Natural killer cell treated with Interleukin-12 subunit alpha and Interleukin-12 subunit beta and Interleukin-15 and Interleukin-18, amount 100 ng/mL, for 72 hours (primary cell): Measurements from ENCODE around the gene DYRK4. TPM values are rescaled to one million over a fixed set of nuclear protein-coding genes. Genes with fewer than 3 reads are reported as not detected.
"Not testable (repeated sequence)": the region's sequence is repeated elsewhere in the genome, so short reads cannot be mapped to it uniquely, and the experiment has no call there.

Experiments
- ATAC-seq, 2 donors: fragments of 150-1000 bp; cut with Tn5 transposase in 1 of 2; sonication (Bioruptor Pico), chemical (Tn5 transposase) in 1 of 2; 2 replicates each; pipeline ENCODE4 v1.10.0; 2021
- DNase-seq: peaks from one replicate; pipeline ENCODE4 v3.0.0; 2022; ENCODE audit warnings: low spot score
- H3K27ac Mint-ChIP-seq, 2 donors: 1 replicate in 1 of 2; 2 replicates in 1 of 2; pipeline ENCODE4 v1.8.0; 2022; ENCODE audit warnings: mixed read lengths in 2 of 2, mild to moderate bottlenecking in 1 of 2, moderate library complexity in 1 of 2
- H3K27me3 Mint-ChIP-seq, 2 donors: 1 replicate in 1 of 2; 2 replicates in 1 of 2; pipeline ENCODE4 v1.8.0; 2022; ENCODE audit warnings: mixed read lengths in 2 of 2
- H3K36me3 Mint-ChIP-seq: one replicate; pipeline ENCODE4 v1.8.0; 2022; ENCODE audit warnings: mixed read lengths
- H3K4me1 Mint-ChIP-seq, 2 donors: 1 replicate in 1 of 2; 2 replicates in 1 of 2; pipeline ENCODE4 v1.8.0; 2022; ENCODE audit warnings: low read depth in 2 of 2, mixed read lengths in 2 of 2, mild to moderate bottlenecking in 1 of 2
- H3K4me3 Mint-ChIP-seq: one replicate; pipeline ENCODE4 v1.8.0; 2022; ENCODE audit warnings: mixed read lengths
- H3K9me3 Mint-ChIP-seq: 2 replicates; pipeline ENCODE4 v1.8.0; 2022; ENCODE audit warnings: mixed read lengths
- total RNA-seq, 2 donors: library from RNA; stranded (reverse); gene quantifications; one replicate each; pipeline ENCODE4 v1.2.3, GENCODE V29; 2022

The DYRK4 gene
- total RNA-seq, result 10 to 100 TPM; 24.0 to 30.2 TPM

- ATAC-seq (peak; percentile 83 to 86), DNase-seq (peak; percentile 65)
- Mint-ChIP-seq H3K4me1 (peaks cover 6 to 20% of the 10 kb centered on the region in 2 donors), H3K9me3 (no peaks in the 10 kb centered on the region), H3K36me3 (peaks cover 9% of the 10 kb centered on the region), H3K27ac (peak within 1 kb of the TSS in 1 of 2 donors; percentile 70), H3K27me3 (peaks cover 0 to 10% of the 10 kb centered on the region in 2 donors), H3K4me3 (peak within 1 kb of the TSS; percentile 71)
Measured at GRCh38 chr12:4562034-4562657, at the start of gene DYRK4. Gene DYRK4, plus strand, starts transcription at chr12:4562208. Its CDS starts 38 bp downstream, at chr12:4562246.

- DNase-seq (no peak), ATAC-seq (no peak)
- no peaks in the 10 kb centered on the region for H3K9me3 Mint-ChIP-seq
- no peak overlapping the region for H3K27ac Mint-ChIP-seq
- H3K27me3 Mint-ChIP-seq, result no peaks in the 10 kb centered on the region
- no peak overlapping the region for H3K4me3 Mint-ChIP-seq
- H3K36me3 Mint-ChIP-seq, result peaks cover 12% of the 10 kb centered on the region
- no peaks in the 10 kb centered on the region for H3K4me1 Mint-ChIP-seq
Measured at GRCh38 chr12:4518106-4518728, 43.8 kb upstream of the DYRK4 start.

GRCh38 chr12:4523443-4523842, 38.6 kb upstream of the DYRK4 start:
- H3K4me1 Mint-ChIP-seq, DNase-seq, H3K4me3 Mint-ChIP-seq, H3K36me3 Mint-ChIP-seq, H3K27ac Mint-ChIP-seq, H3K27me3 Mint-ChIP-seq, H3K9me3 Mint-ChIP-seq, ATAC-seq: not testable (repeated sequence)

- Mint-ChIP-seq H3K27me3 (no peaks in the 10 kb centered on the region), H3K4me3 (no peak overlapping the region), H3K9me3 (no peaks in the 10 kb centered on the region), H3K4me1 (no peaks in the 10 kb centered on the region), H3K36me3 (no peaks in the 10 kb centered on the region), H3K27ac (no peak overlapping the region)
- ATAC-seq (no peak), DNase-seq (no peak)
Measured at GRCh38 chr12:4526923-4527546, 35.0 kb upstream of the DYRK4 start.

GRCh38 chr12:4530160-4530559, 31.8 kb upstream of the DYRK4 start:
- DNase-seq (no peak), ATAC-seq (no peak)
- no peak overlapping the region for H3K4me3 Mint-ChIP-seq
- no peaks in the 10 kb centered on the region for H3K27me3 Mint-ChIP-seq
- H3K27ac Mint-ChIP-seq, result no peak overlapping the region
- H3K9me3 Mint-ChIP-seq, result no peaks in the 10 kb centered on the region
- no peaks in the 10 kb centered on the region for H3K36me3 Mint-ChIP-seq
- no peaks in the 10 kb centered on the region for H3K4me1 Mint-ChIP-seq

GRCh38 chr12:4530982-4531586, 30.9 kb upstream of the DYRK4 start:
- Mint-ChIP-seq H3K36me3 (no peaks in the 10 kb centered on the region), H3K27me3 (no peaks in the 10 kb centered on the region), H3K4me3 (no peak overlapping the region), H3K27ac (no peak overlapping the region), H3K4me1 (no peaks in the 10 kb centered on the region), H3K9me3 (no peaks in the 10 kb centered on the region)
- DNase-seq, result no peak
- no peak for ATAC-seq

GRCh38 chr12:4535092-4535491, 26.9 kb upstream of the DYRK4 start:
- DNase-seq (no peak), ATAC-seq (no peak)
- Mint-ChIP-seq H3K36me3 (no peaks in the 10 kb centered on the region), H3K9me3 (no peaks in the 10 kb centered on the region), H3K4me1 (peaks cover 17 to 25% of the 10 kb centered on the region in 2 donors), H3K4me3 (no peak overlapping the region), H3K27me3 (no peaks in the 10 kb centered on the region), H3K27ac (no peak overlapping the region)

- Mint-ChIP-seq H3K4me1 (peaks cover 17 to 26% of the 10 kb centered on the region in 2 donors), H3K27ac (peak overlapping the region in 1 of 2 donors; percentile 100), H3K27me3 (no peaks in the 10 kb centered on the region), H3K36me3 (no peaks in the 10 kb centered on the region), H3K9me3 (no peaks in the 10 kb centered on the region), H3K4me3 (no peak overlapping the region)
- DNase-seq (no peak), ATAC-seq (no peak)
Measured at GRCh38 chr12:4535871-4536270, 26.1 kb upstream of the DYRK4 start.

- ATAC-seq, result peak; percentile 99 to 100
- Mint-ChIP-seq H3K4me1 (peaks cover 17 to 26% of the 10 kb centered on the region in 2 donors), H3K27ac (peak within 1 kb of the TSS; percentile 97 to 100), H3K36me3 (no peaks in the 10 kb centered on the region), H3K4me3 (peak within 1 kb of the TSS; percentile 95), H3K9me3 (no peaks in the 10 kb centered on the region), H3K27me3 (no peaks in the 10 kb centered on the region)
- peak; percentile 97 for DNase-seq
Measured at GRCh38 chr12:4538207-4539160, 23.5 kb upstream of the DYRK4 start, which contains the start of gene RAD51AP1. Gene RAD51AP1, plus strand, starts transcription at chr12:4538890. Its CDS starts 50 bp downstream, at chr12:4538940.

GRCh38 chr12:4539167-4539870, 22.7 kb upstream of the DYRK4 start:
- Mint-ChIP-seq H3K4me1 (peaks cover 17 to 26% of the 10 kb centered on the region in 2 donors), H3K27me3 (no peaks in the 10 kb centered on the region), H3K9me3 (no peaks in the 10 kb centered on the region), H3K36me3 (peaks cover 4% of the 10 kb centered on the region), H3K4me3 (peak overlapping the region; percentile 95), H3K27ac (peak overlapping the region; percentile 97 to 100)
- ATAC-seq (no peak), DNase-seq (no peak)

GRCh38 chr12:4540170-4540569, 21.8 kb upstream of the DYRK4 start:
- H3K36me3 Mint-ChIP-seq, result peaks cover 13% of the 10 kb centered on the region
- peak overlapping the region; percentile 95 for H3K4me3 Mint-ChIP-seq
- H3K27ac Mint-ChIP-seq, result peak overlapping the region; percentile 97 to 100
- peaks cover 17 to 26% of the 10 kb centered on the region in 2 donors for H3K4me1 Mint-ChIP-seq
- no peaks in the 10 kb centered on the region for H3K9me3 Mint-ChIP-seq
- DNase-seq (no peak), ATAC-seq (no peak)
- H3K27me3 Mint-ChIP-seq, result no peaks in the 10 kb centered on the region

- H3K27ac Mint-ChIP-seq, result no peak overlapping the region
- peaks cover 17 to 26% of the 10 kb centered on the region in 2 donors for H3K4me1 Mint-ChIP-seq
- peaks cover 13% of the 10 kb centered on the region for H3K36me3 Mint-ChIP-seq
- H3K27me3 Mint-ChIP-seq, result no peaks in the 10 kb centered on the region
- no peaks in the 10 kb centered on the region for H3K9me3 Mint-ChIP-seq
- H3K4me3 Mint-ChIP-seq, result no peak overlapping the region
- ATAC-seq (no peak), DNase-seq (no peak)
Measured at GRCh38 chr12:4540638-4541037, 21.4 kb upstream of the DYRK4 start.
